Activated naive CD8-positive, alpha-beta T cell treated with anti-CD3 and anti-CD28 coated beads for 36 hours (primary cell): ENCODE data around the gene OSBPL10. TPM values are rescaled to one million over a fixed set of nuclear protein-coding genes. Genes with fewer than 3 reads are reported as not detected.

Source experiments
- DNase-seq: peaks from one replicate; pipeline ENCODE4 v3.0.0; 2021
- H3K27ac Mint-ChIP-seq: one replicate; pipeline ENCODE4 v1.8.0; 2022; ENCODE audit warnings: mild to moderate bottlenecking, moderate library complexity, mixed read lengths
- H3K27me3 Mint-ChIP-seq: one replicate; pipeline ENCODE4 v1.8.0; 2022; ENCODE audit warnings: mild to moderate bottlenecking, mixed read lengths
- H3K36me3 Mint-ChIP-seq: one replicate; pipeline ENCODE4 v1.8.0; 2021; ENCODE audit warnings: mild to moderate bottlenecking, mixed read lengths
- H3K4me1 Mint-ChIP-seq: one replicate; pipeline ENCODE4 v1.8.0; 2021; ENCODE audit warnings: mixed read lengths
- H3K4me3 Mint-ChIP-seq: one replicate; pipeline ENCODE4 v1.8.0; 2022; ENCODE audit warnings: mild to moderate bottlenecking, moderate library complexity, mixed read lengths
- H3K9me3 Mint-ChIP-seq: one replicate; pipeline ENCODE4 v1.8.0; 2022; ENCODE audit warnings: mixed read lengths
- total RNA-seq, 2 experiments: library from RNA; stranded (reverse); gene quantifications; one replicate each; pipeline ENCODE4 v1.2.3, GENCODE V29; 2021

OSBPL10 gene
- total RNA-seq, 2 experiments from 2014 or later: 5.4 to 5.5 TPM

GRCh38 chr3:31772758-31773473, 208.1 kb downstream of the OSBPL10 start:
- peaks cover 14% of the 10 kb centered on the region for H3K4me1 Mint-ChIP-seq
- no peaks in the 10 kb centered on the region for H3K9me3 Mint-ChIP-seq
- no peak for DNase-seq
- H3K27me3 Mint-ChIP-seq: peaks cover 6% of the 10 kb centered on the region
- no peak overlapping the region for H3K4me3 Mint-ChIP-seq
- H3K36me3 Mint-ChIP-seq: no peaks in the 10 kb centered on the region
- H3K27ac Mint-ChIP-seq: peak overlapping the region; percentile 65

- Mint-ChIP-seq H3K27ac (peak overlapping the region; percentile 65), H3K9me3 (no peaks in the 10 kb centered on the region), H3K36me3 (no peaks in the 10 kb centered on the region), H3K4me1 (peaks cover 14% of the 10 kb centered on the region), H3K27me3 (peaks cover 6% of the 10 kb centered on the region), H3K4me3 (no peak overlapping the region)
- no peak for DNase-seq
Observed at GRCh38 chr3:31772272-31772671, 208.8 kb downstream of the OSBPL10 start.

GRCh38 chr3:31770822-31771326, 210.2 kb downstream of the OSBPL10 start:
- H3K36me3 Mint-ChIP-seq: no peaks in the 10 kb centered on the region
- H3K4me1 Mint-ChIP-seq: peaks cover 14% of the 10 kb centered on the region
- no peak overlapping the region for H3K4me3 Mint-ChIP-seq
- H3K27me3 Mint-ChIP-seq: peaks cover 6% of the 10 kb centered on the region
- DNase-seq: no peak
- no peaks in the 10 kb centered on the region for H3K9me3 Mint-ChIP-seq
- H3K27ac Mint-ChIP-seq: no peak overlapping the region

- Mint-ChIP-seq H3K27ac (no peak overlapping the region), H3K4me3 (no peak overlapping the region), H3K27me3 (peaks cover 6% of the 10 kb centered on the region), H3K9me3 (no peaks in the 10 kb centered on the region), H3K4me1 (peaks cover 14% of the 10 kb centered on the region), H3K36me3 (no peaks in the 10 kb centered on the region)
- DNase-seq: peak; percentile 32
Observed at GRCh38 chr3:31768479-31769125, 212.5 kb downstream of the OSBPL10 start.

- DNase-seq: peak; percentile 2
- no peak overlapping the region for H3K27ac Mint-ChIP-seq
- H3K27me3 Mint-ChIP-seq: peaks cover 6% of the 10 kb centered on the region
- no peak overlapping the region for H3K4me3 Mint-ChIP-seq
- peaks cover 14% of the 10 kb centered on the region for H3K4me1 Mint-ChIP-seq
- H3K36me3 Mint-ChIP-seq: no peaks in the 10 kb centered on the region
- no peaks in the 10 kb centered on the region for H3K9me3 Mint-ChIP-seq
Observed at GRCh38 chr3:31767920-31768319, 213.1 kb downstream of the OSBPL10 start.

GRCh38 chr3:31766669-31767068, 214.4 kb downstream of the OSBPL10 start:
- Mint-ChIP-seq H3K4me1 (peaks cover 4% of the 10 kb centered on the region), H3K27ac (no peak overlapping the region), H3K36me3 (no peaks in the 10 kb centered on the region), H3K4me3 (no peak overlapping the region), H3K9me3 (no peaks in the 10 kb centered on the region), H3K27me3 (peaks cover 6% of the 10 kb centered on the region)
- DNase-seq: no peak

- Mint-ChIP-seq H3K36me3 (no peaks in the 10 kb centered on the region), H3K4me3 (no peak overlapping the region), H3K4me1 (peaks cover 3% of the 10 kb centered on the region), H3K27me3 (peaks cover 6% of the 10 kb centered on the region), H3K27ac (no peak overlapping the region), H3K9me3 (no peaks in the 10 kb centered on the region)
- DNase-seq: no peak
Observed at GRCh38 chr3:31765871-31766270, 215.2 kb downstream of the OSBPL10 start.

- DNase-seq: no peak
- no peaks in the 10 kb centered on the region for H3K36me3 Mint-ChIP-seq
- no peak overlapping the region for H3K4me3 Mint-ChIP-seq
- H3K27me3 Mint-ChIP-seq: peaks cover 3% of the 10 kb centered on the region
- no peak overlapping the region for H3K27ac Mint-ChIP-seq
- no peaks in the 10 kb centered on the region for H3K9me3 Mint-ChIP-seq
- peaks cover under 1% of the 10 kb centered on the region for H3K4me1 Mint-ChIP-seq
Observed at GRCh38 chr3:31763731-31764130, 217.3 kb downstream of the OSBPL10 start.

- Mint-ChIP-seq H3K27ac (no peak overlapping the region), H3K4me1 (peaks cover 3% of the 10 kb centered on the region), H3K27me3 (peaks cover 4% of the 10 kb centered on the region)
Observed at GRCh38 chr3:31762888-31763351, 218.1 kb downstream of the OSBPL10 start.

GRCh38 chr3:31762097-31762764, 218.8 kb downstream of the OSBPL10 start:
- Mint-ChIP-seq H3K4me1 (peaks cover 4% of the 10 kb centered on the region), H3K27me3 (peaks cover 8% of the 10 kb centered on the region), H3K9me3 (no peaks in the 10 kb centered on the region), H3K27ac (no peak overlapping the region), H3K36me3 (no peaks in the 10 kb centered on the region), H3K4me3 (no peak overlapping the region)
- no peak for DNase-seq

More at GRCh38 chr3:31762888-31763351, 218.1 kb downstream of the OSBPL10 start:
- DNase-seq: no peak
- no peaks in the 10 kb centered on the region for H3K36me3 Mint-ChIP-seq
- H3K9me3 Mint-ChIP-seq: no peaks in the 10 kb centered on the region
- H3K4me3 Mint-ChIP-seq: no peak overlapping the region

GRCh38 chr3:31760654-31761053, 220.4 kb downstream of the OSBPL10 start:
- H3K36me3 Mint-ChIP-seq: no peaks in the 10 kb centered on the region
- no peak for DNase-seq
- H3K27me3 Mint-ChIP-seq: peaks cover 8% of the 10 kb centered on the region
- peaks cover 12% of the 10 kb centered on the region for H3K4me1 Mint-ChIP-seq
- no peak overlapping the region for H3K4me3 Mint-ChIP-seq
- no peak overlapping the region for H3K27ac Mint-ChIP-seq
- H3K9me3 Mint-ChIP-seq: no peaks in the 10 kb centered on the region

- Mint-ChIP-seq H3K36me3 (no peaks in the 10 kb centered on the region), H3K27ac (no peak overlapping the region), H3K4me3 (no peak overlapping the region), H3K4me1 (peaks cover 24% of the 10 kb centered on the region), H3K27me3 (peaks cover 8% of the 10 kb centered on the region), H3K9me3 (no peaks in the 10 kb centered on the region)
- no peak for DNase-seq
Observed at GRCh38 chr3:31758322-31758965, 222.6 kb downstream of the OSBPL10 start.

GRCh38 chr3:31755926-31756658, 225.0 kb downstream of the OSBPL10 start:
- H3K27ac Mint-ChIP-seq: peak overlapping the region; percentile 67
- peak; percentile 11 for DNase-seq
- no peak overlapping the region for H3K4me3 Mint-ChIP-seq

GRCh38 chr3:31754575-31755278, 226.3 kb downstream of the OSBPL10 start:
- no peaks in the 10 kb centered on the region for H3K36me3 Mint-ChIP-seq
- H3K4me1 Mint-ChIP-seq: peaks cover 24% of the 10 kb centered on the region
- no peak overlapping the region for H3K4me3 Mint-ChIP-seq
- H3K27ac Mint-ChIP-seq: peak overlapping the region; percentile 25
- peaks cover 8% of the 10 kb centered on the region for H3K27me3 Mint-ChIP-seq
- no peaks in the 10 kb centered on the region for H3K9me3 Mint-ChIP-seq
- no peak for DNase-seq

More at GRCh38 chr3:31755926-31756658, 225.0 kb downstream of the OSBPL10 start:
- H3K9me3 Mint-ChIP-seq: no peaks in the 10 kb centered on the region
- no peaks in the 10 kb centered on the region for H3K36me3 Mint-ChIP-seq
- peaks cover 24% of the 10 kb centered on the region for H3K4me1 Mint-ChIP-seq
- peaks cover 8% of the 10 kb centered on the region for H3K27me3 Mint-ChIP-seq
